GM21737 (cell line): ENCODE measurements around the gene ZNF44.
A peak's percentile ranks its signal among the peaks of the same experiment; 100 is the strongest.
"Not testable (repeated sequence)": the region's sequence is repeated elsewhere in the genome, so short reads cannot be mapped to it uniquely, and the experiment has no call there.

Experiments
- ATAC-seq: cut with Tn5 transposase; IDR thresholded peaks from one replicate; pipeline ENCODE4 v1.9.1; 2021; ENCODE audit warnings: mild to moderate bottlenecking, moderate library complexity; ENCODE audit not compliant: unreplicated experiment

Gene ZNF44

GRCh38 chr19:12294249-12295158 is at the start of gene ZNF44:
Gene ZNF44, minus strand, starts transcription at chr19:12294883. Its CDS starts 189 bp downstream, at chr19:12294694.
- peak; percentile 88 for ATAC-seq

- peak; percentile 92 for ATAC-seq
These were observed 38.8 kb upstream of the ZNF44 start, which contains the start of gene ZNF563 for GRCh38 chr19:12333162-12334159. Gene ZNF563, minus strand, starts transcription at chr19:12333633. Its CDS starts 151 bp downstream, at chr19:12333482.

DNA sequence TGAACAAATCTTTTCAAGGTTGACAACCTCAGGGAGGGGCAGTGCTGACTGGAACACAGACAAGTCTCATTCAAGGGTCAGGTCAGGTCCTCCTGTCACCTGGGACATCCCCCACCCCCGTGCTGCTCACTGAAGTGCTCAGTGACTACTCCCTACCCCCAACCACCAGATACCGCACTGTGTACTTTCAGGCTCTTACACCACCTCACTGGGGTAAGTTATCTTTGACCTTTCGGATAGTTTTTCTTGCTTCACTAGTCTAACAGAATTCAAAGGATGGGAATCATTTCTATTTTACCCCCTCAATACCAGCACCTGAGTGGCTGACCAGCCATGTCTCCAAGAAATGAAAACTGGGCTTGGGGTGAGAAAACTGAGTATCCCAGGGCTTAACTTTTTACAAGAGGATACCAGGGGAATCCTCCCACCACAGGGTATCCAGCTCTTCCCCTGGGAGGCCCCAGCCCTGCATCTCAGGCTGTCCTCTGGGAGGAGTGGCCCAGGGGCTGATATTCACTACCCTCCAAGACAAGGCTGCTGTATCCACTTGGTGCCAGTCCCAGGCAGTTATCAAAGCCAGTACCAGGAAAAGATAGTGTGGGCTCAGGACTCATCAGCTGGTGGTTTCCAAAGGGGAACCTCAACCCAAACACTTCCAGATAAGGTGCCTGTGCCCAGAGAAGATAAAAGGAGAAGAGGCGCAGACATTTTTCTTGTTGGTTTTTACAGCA is 36.7 kb upstream of the ZNF44 start:
- no peak for ATAC-seq

DNA sequence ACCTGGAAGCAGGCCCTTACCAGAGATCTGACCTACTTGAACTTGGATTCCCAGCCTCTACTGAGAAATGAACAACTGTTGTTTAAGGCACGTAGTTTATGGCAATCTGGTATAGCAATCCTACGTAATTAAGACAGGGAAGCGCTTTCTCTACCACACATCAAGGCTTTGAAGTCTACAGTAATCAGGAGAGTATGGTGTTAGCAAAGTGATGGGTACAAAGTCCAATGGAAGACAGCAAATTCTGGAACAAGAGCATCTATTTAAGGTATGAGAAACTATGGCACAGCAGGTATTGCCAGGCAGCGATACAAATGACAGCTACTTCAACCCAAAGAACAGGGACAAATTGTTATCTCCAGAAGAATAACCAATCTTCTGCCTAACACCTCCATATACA is 35.7 kb upstream of the ZNF44 start:
- no peak for ATAC-seq

GRCh38 chr19:12325690-12326089 is 31.0 kb upstream of the ZNF44 start:
- no peak for ATAC-seq

- no peak for ATAC-seq
These were observed 24.2 kb upstream of the ZNF44 start for GRCh38 chr19:12318782-12319413.

DNA sequence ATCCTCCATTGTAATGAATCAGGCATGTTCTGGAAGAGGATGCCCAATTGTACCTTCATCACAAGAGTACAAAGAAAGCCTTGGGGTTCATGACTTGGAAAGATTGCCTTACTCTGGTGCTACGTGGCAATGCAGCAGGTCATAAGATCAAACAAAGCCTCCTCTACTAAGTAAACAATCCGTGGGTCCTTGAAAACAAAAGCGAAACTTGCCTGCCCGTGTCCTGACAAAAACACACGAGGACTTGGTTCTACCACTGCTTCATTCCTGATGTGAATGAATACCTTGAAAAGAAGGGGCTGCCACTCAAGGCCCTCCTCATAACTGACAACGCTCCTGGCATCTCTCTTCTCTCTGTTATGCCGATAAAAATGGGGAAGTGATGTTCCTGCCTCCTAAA is 19.9 kb upstream of the ZNF44 start:
- no peak for ATAC-seq

- ATAC-seq = not testable (repeated sequence)
These were observed 14.2 kb upstream of the ZNF44 start for GRCh38 chr19:12308891-12309290.

GRCh38 chr19:12295191-12295590 is 508 bp upstream of the ZNF44 start:
- ATAC-seq = no peak

GRCh38 chr19:12293777-12294248 is 870 bp downstream of the ZNF44 start:
- ATAC-seq = peak; percentile 55

DNA sequence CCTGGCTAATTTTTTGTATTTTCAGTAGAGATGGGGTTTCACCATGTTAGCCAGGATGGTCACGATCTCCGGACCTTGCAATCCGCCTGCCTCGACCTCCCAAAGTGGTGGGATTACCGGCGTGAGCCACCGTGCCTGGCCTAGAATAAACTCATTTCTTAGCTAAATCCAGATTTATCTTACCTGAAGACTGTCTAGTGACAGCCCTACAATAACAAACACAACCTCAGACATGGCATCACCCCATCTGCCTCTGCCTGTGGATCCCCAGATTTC is 5.0 kb downstream of the ZNF44 start:
- no peak for ATAC-seq

- no peak for ATAC-seq
These were observed 6.7 kb downstream of the ZNF44 start for GRCh38 chr19:12287958-12288500.

DNA sequence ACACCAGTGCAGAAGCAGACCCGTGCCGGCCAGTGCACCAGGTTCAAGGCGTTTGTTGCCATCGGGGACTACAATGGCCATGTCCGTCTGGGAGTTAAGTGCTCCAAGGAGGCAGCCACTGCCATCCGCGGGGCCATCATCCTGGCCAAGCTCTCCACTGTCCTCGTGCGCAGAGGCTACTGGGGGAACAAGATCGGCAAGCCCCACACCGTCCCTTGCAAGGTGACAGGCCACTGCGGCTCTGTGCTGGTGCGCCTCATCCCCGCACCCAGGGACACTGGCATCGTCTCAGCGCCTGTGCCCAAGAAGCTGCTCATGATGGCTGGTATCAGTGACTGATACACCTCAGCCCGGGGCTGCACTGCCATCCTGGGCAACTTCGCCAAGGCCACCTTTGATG is 10.1 kb downstream of the ZNF44 start:
- ATAC-seq = no peak

GRCh38 chr19:12284226-12284625 is 10.5 kb downstream of the ZNF44 start:
- no peak for ATAC-seq

- no peak for ATAC-seq
These were observed 16.0 kb downstream of the ZNF44 start for GRCh38 chr19:12278713-12279112.

DNA sequence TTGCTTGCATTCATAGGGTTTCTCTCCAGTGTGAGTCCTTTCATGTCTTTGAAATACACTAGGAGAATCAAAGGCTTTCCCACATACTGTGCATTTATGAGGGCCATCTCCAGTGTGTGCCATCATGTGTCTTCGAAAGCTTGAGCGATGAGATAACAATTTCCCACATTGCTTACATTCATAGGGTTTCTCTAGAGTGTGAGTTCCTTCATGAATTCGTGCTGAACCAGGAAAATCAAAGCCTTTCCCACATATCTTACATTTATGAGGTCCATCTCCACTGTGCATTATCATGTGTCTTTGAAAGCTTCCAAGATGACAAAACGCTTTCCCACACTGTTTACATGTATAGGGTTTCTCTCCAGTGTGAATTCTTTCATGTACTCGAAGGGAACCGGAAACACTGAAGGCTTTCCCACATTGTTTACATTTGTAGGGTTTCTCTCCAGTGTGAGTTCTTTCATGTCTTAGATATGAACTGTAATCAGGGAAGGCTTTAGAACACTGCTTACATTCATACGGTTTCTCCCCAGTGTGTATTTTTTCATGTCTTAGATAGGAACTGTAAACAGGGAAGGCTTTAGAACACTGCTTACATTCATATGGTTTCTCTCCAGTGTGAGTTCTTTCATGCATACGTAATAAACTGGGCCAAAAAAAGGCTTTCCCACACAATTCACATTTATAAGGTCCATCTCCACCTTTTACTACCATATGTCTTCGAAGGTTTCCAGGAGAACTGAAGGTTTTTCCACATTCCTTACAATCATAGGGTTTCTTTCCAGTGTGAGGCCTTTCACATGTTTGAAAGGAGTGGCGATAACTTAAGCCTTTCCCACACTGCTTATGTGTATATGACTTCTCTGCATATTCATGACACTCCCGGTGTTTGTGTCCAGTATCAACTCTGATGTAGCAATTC is 21.4 kb downstream of the ZNF44 start:
- no peak for ATAC-seq

GRCh38 chr19:12272386-12272785 is 22.3 kb downstream of the ZNF44 start:
- ATAC-seq = no peak

GRCh38 chr19:12270854-12271253 is 23.8 kb downstream of the ZNF44 start:
- ATAC-seq = no peak
